ENCODE measurements around the gene PLCG1.
A peak's percentile ranks its signal among the peaks of the same experiment; 100 is the strongest.

Gene PLCG1

GRCh38 chr20:41143354-41143753 is 6.0 kb downstream of the PLCG1 start:
- DNase-seq (ENCODE audit: low read depth in 2 of 2) = no peak
- no peak for TF ChIP-seq CTCF (IDR thresholded peaks at IDR 0.05; ENCODE audit: low read depth, low read length)
- no peak overlapping the region for H3K4me3 ChIP-seq (replicated peaks in 1 of 2; ENCODE audit: low read depth in 2 of 2, low read length in 2 of 2)

- DNase-seq (ENCODE audit: low read depth in 2 of 2) = no peak
- no peak for TF ChIP-seq CTCF (IDR thresholded peaks at IDR 0.05; ENCODE audit: low read depth, low read length)
- H3K4me3 ChIP-seq (replicated peaks in 1 of 2; ENCODE audit: low read depth in 2 of 2, low read length in 2 of 2) = no peak overlapping the region
Observed at GRCh38 chr20:41145317-41145716, 8.0 kb downstream of the PLCG1 start.

- DNase-seq (ENCODE audit: low read depth in 2 of 2) = peak; percentile 30 to 68
- no peak overlapping the region for H3K4me3 ChIP-seq (replicated peaks in 1 of 2; ENCODE audit: low read depth in 2 of 2, low read length in 2 of 2)
- TF ChIP-seq CTCF (IDR thresholded peaks at IDR 0.05; ENCODE audit: low read depth, low read length) = no peak
Observed at GRCh38 chr20:41145821-41146620, 8.7 kb downstream of the PLCG1 start.

GRCh38 chr20:41147767-41148191 is 10.4 kb downstream of the PLCG1 start:
- no peak overlapping the region for H3K4me3 ChIP-seq (replicated peaks in 1 of 2; ENCODE audit: low read depth in 2 of 2, low read length in 2 of 2)
- TF ChIP-seq CTCF (IDR thresholded peaks at IDR 0.05; ENCODE audit: low read depth, low read length) = no peak
- DNase-seq (ENCODE audit: low read depth in 2 of 2) = peak; percentile 17 to 43

- no peak for TF ChIP-seq CTCF (IDR thresholded peaks at IDR 0.05; ENCODE audit: low read depth, low read length)
- no peak overlapping the region for H3K4me3 ChIP-seq (replicated peaks in 1 of 2; ENCODE audit: low read depth in 2 of 2, low read length in 2 of 2)
- no peak for DNase-seq (ENCODE audit: low read depth in 2 of 2)
Observed at GRCh38 chr20:41148942-41149341, 11.6 kb downstream of the PLCG1 start.

- peak in 1 of 2 donors; percentile 23 for DNase-seq (ENCODE audit: low read depth in 2 of 2)
- H3K4me3 ChIP-seq (replicated peaks in 1 of 2; ENCODE audit: low read depth in 2 of 2, low read length in 2 of 2) = no peak overlapping the region
- TF ChIP-seq CTCF (IDR thresholded peaks at IDR 0.05; ENCODE audit: low read depth, low read length) = no peak
Observed at GRCh38 chr20:41150664-41151063, 13.3 kb downstream of the PLCG1 start.

Data from cardiac fibroblast (primary cell).